Esophagus muscularis mucosa (tissue), 4 donors: ENCODE measurements around the gene SLC25A14. TPM values are rescaled to one million over a fixed set of nuclear protein-coding genes. Genes with fewer than 3 reads are reported as not detected.
"Not testable (repeated sequence)": the region's sequence is repeated elsewhere in the genome, so short reads cannot be mapped to it uniquely, and the experiment has no call there.

Experiments
- DNase-seq: peaks from one replicate; pipeline ENCODE4 v3.0.0-alpha.2; 2017; ENCODE audit errors: extremely low spot score
- H3K27ac ChIP-seq, 4 donors: fragments of 200-600 bp; sonication (generic); replicated peaks in 1 of 4; 1 replicate in 3 of 4; 2 replicates in 1 of 4; pipeline ENCODE4 v1.5.1; 2016 to 2019; ENCODE audit warnings: mild to moderate bottlenecking in 1 of 4
- H3K27me3 ChIP-seq, 4 donors: fragments of 200-600 bp; sonication (generic); one replicate each; pipeline versions ENCODE4 v1.5.1 to v1.6.0; 2016 to 2019
- H3K36me3 ChIP-seq, 4 donors: fragments of 200-600 bp; sonication (generic); one replicate each; pipeline ENCODE4 v1.5.1; 2016 to 2019
- H3K4me1 ChIP-seq, 4 donors: fragments of 200-600 bp; sonication (generic); one replicate each; pipeline ENCODE4 v1.5.1; 2016 to 2019
- H3K4me3 ChIP-seq, 4 donors: fragments of 200-600 bp; sonication (generic); 1 replicate in 2 of 4; 2 replicates in 2 of 4; pipeline ENCODE4 v1.5.1; 2016 to 2019; ENCODE audit warnings: mild to moderate bottlenecking in 4 of 4, moderate library complexity in 1 of 4
- H3K9me3 ChIP-seq, 4 donors: fragments of 200-600 bp; sonication (generic); 1 replicate in 3 of 4; 2 replicates in 1 of 4; pipeline ENCODE4 v1.5.1; 2016 to 2019
- EP300 ChIP-seq: sonication (generic); formaldehyde crosslinking; IDR thresholded peaks from one replicate; pipeline ENCODE4 v1.6.1; 2017; ENCODE audit warnings: antibody characterized with exemption
- POLR2A ChIP-seq: fragments of 450-650 bp; IDR thresholded peaks from one replicate; pipeline ENCODE4 v1.6.1; 2017; ENCODE audit warnings: antibody characterized with exemption, moderate library complexity, mild to moderate bottlenecking, low read depth
- POLR2AphosphoS5 ChIP-seq, 2 donors: sonication (generic); formaldehyde crosslinking; IDR thresholded peaks; one replicate each; pipeline ENCODE4 v1.6.1; 2017; ENCODE audit warnings: antibody characterized with exemption in 2 of 2
- WGBS: methylation state at CpG from one replicate; pipeline ENCODE4 v1.1.5; 2018; 5-methylcytosine and 5-hydroxymethylcytosine counted together
- intact Hi-C: fragments of 100-400 bp; cut with DNase I; formaldehyde crosslinking; loops from one replicate; pipeline ENCODE4 v1.15.1; 2023
- total RNA-seq, 4 donors: library from RNA; depleted of rRNA; stranded (reverse); fragments of >200 nt; gene quantifications; one replicate each; pipeline versions ENCODE4 v1.1.0 to v1.2.1, GENCODE V29; 2016
- TF ChIP-seq, protein P1 (sequence below), 3 experiments: fragments of 200-600 bp in 2 of 3; fragments of 450-650 bp in 1 of 3; sonication (generic) in 2 of 3; IDR thresholded peaks; one replicate each; pipeline ENCODE4 v1.5.1; 2017 to 2019; ENCODE audit warnings: antibody characterized with exemption in 3 of 3, mild to moderate bottlenecking in 2 of 3, moderate library complexity in 1 of 3

The SLC25A14 gene
- total RNA-seq, 4 donors from 2014 or later, result 4.0 to 9.6 (median 6.9) TPM

DNA sequence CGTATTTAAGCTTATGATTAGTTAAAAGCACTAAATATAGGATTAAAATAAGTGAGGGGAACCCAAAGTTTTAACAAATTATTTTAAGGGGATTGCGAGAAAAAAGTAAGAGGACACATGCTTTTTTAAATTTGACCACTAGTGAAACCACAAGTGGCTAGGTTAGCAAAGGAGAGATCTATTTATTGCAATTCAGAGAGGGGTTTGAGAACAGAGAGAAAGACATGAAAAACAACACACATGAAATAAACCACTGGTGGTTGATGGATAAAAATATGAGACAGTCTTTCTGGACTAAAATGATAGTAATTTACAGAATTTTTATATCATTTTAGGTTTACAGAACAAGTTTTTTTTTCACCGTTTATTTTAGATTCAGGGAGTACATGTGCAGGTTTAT is 11.8 kb downstream of the SLC25A14 start:
- intact Hi-C loops, result no loop called here
- WGBS, result 81% methylated on average over 3 of the region's 3 CpGs

DNA sequence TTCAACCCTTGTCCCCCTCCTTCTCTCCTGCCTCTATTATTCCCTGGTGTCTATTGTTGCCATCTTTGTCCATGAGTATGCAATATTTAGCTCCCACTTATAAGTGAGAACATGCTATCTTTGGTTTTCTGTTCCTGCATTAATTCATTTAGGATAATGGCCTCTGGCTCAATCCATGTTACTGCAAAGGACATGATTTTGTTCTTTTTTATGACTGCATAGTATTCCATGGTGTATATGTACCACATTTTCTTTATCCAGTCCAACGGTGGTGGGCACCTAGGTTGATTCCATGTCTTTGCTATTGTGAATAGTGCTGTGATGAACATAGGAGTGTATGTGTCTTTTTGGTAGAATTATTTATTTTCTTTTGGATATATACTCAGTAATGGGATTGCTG is 12.3 kb downstream of the SLC25A14 start:
- H3K9me3 ChIP-seq, intact Hi-C loops, H3K4me1 ChIP-seq, H3K27me3 ChIP-seq, H3K4me3 ChIP-seq, DNase-seq, H3K27ac ChIP-seq: not testable (repeated sequence)
- H3K36me3 ChIP-seq, result peaks cover 0 to 12% (median 6%) of the 10 kb centered on the region in 4 donors
- 95% methylated on average over 1 of the region's 1 CpG for WGBS

More for the DNA sequence above, 11.8 kb downstream of the SLC25A14 start:
- no peak for DNase-seq
- TF ChIP-seq POLR2A (no peak), EP300 (no peak), POLR2AphosphoS5 (IDR thresholded peaks at IDR 0.05) (no peak)
- TF ChIP-seq, protein P1, sequence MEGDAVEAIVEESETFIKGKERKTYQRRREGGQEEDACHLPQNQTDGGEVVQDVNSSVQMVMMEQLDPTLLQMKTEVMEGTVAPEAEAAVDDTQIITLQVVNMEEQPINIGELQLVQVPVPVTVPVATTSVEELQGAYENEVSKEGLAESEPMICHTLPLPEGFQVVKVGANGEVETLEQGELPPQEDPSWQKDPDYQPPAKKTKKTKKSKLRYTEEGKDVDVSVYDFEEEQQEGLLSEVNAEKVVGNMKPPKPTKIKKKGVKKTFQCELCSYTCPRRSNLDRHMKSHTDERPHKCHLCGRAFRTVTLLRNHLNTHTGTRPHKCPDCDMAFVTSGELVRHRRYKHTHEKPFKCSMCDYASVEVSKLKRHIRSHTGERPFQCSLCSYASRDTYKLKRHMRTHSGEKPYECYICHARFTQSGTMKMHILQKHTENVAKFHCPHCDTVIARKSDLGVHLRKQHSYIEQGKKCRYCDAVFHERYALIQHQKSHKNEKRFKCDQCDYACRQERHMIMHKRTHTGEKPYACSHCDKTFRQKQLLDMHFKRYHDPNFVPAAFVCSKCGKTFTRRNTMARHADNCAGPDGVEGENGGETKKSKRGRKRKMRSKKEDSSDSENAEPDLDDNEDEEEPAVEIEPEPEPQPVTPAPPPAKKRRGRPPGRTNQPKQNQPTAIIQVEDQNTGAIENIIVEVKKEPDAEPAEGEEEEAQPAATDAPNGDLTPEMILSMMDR (IDR thresholded peaks at IDR 0.05), result no peak
- H3K36me3 ChIP-seq, result peaks cover 0 to 12% (median 6%) of the 10 kb centered on the region in 4 donors
- no peak overlapping the region for H3K4me3 ChIP-seq
- H3K9me3 ChIP-seq, result no peaks in the 10 kb centered on the region
- no peak overlapping the region for H3K27ac ChIP-seq
- H3K27me3 ChIP-seq, result no peaks in the 10 kb centered on the region
- no peaks in the 10 kb centered on the region for H3K4me1 ChIP-seq

DNA sequence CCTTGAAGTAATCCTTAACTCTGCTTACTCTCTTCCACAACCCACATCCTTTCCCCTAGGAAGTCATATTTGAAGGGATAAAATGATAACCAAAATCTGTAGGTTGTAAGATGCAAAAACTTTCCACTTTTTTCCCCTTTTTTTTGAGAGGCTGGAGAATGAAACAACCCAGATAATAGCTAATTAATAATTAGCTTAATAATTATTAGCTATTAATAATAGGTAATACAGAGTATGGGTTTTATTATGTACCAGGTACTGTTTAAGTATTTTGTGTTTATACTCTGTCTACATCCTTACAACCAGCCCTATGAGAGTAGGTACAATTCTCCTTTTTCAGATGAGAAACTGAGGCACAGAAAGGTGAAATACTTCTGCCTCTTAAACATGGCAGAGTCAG is 36.4 kb downstream of the SLC25A14 start:
- H3K27ac ChIP-seq, result no peak overlapping the region
- H3K4me1 ChIP-seq, result no peaks in the 10 kb centered on the region
- intact Hi-C loops, result no loop called here
- H3K9me3 ChIP-seq, result no peaks in the 10 kb centered on the region
- TF ChIP-seq POLR2AphosphoS5 (IDR thresholded peaks at IDR 0.05) (no peak), EP300 (no peak)
- no peaks in the 10 kb centered on the region for H3K27me3 ChIP-seq
- H3K36me3 ChIP-seq, result peaks cover 0 to 7% (median 2%) of the 10 kb centered on the region in 4 donors
- no peak for DNase-seq
- H3K4me3 ChIP-seq, result no peak overlapping the region

DNA sequence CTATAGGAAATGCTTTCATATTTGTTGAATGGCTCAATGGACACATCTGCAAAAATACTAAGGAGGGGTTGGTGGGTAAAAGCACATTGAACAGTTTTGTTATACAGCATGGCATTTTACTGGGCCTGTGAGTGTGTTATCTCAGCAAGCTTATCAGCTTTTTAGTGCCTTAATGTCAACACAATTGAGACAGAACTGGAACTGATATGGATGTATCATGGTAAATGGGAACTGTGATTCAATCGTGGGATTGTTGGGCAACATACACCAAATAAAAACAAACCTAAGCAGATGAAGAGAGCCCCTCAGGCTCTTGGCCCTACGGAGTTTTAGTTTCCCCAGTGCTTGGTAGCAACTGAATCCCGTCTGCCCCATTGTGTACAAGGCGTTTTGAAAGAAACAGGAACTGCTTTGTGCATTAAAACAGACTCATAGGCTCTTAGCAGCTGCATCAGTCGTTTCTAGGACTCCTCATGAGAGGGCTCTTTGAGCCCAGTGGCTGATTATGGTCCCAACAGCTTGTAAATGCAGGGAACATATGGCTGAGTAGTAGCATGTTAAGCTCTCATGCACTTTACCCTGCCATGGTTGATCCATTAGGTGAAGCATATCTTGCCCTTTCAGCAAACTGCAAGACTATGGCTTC is 38.4 kb downstream of the SLC25A14 start:
- no peak for TF ChIP-seq POLR2A
- TF ChIP-seq, protein P1 (IDR thresholded peaks at IDR 0.05), result no peak
- no peak for TF ChIP-seq POLR2AphosphoS5 (IDR thresholded peaks at IDR 0.05)
- TF ChIP-seq EP300, result no peak
- WGBS, result 43% methylated on average over 5 of the region's 5 CpGs
- no peak overlapping the region for H3K27ac ChIP-seq
- no peak for DNase-seq
- H3K36me3 ChIP-seq, result no peaks in the 10 kb centered on the region
- H3K27me3 ChIP-seq, result no peaks in the 10 kb centered on the region
- no peaks in the 10 kb centered on the region for H3K9me3 ChIP-seq
- H3K4me3 ChIP-seq, result no peak overlapping the region
- no peaks in the 10 kb centered on the region for H3K4me1 ChIP-seq
- intact Hi-C loops, result no loop called here

DNA sequence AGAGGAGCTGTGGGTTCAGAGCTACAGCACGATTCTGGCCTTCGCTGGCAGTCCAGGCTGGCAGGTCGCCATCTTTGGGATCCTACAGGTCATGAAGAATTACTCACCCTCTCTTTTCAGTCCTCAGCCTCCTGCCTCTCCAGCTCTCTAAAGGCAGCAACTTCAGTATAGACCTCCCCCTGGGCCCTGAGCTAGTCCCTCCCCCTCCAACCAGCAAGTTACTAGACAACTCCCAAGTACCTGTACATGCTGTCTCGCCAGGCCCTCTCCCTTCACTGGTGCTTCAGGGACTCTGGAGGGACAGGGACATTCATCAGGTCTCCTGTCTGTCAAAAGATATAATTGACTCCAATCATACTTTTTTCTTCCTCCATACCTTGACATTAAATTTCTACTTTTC is 45.8 kb downstream of the SLC25A14 start, which contains the start of gene GPR119:
Gene GPR119 (minus strand): TSS at position 155 of the 400 bp plus-strand sequence. CDS start 227 bp downstream, outside the sequence.
- no peaks in the 10 kb centered on the region for H3K36me3 ChIP-seq
- DNase-seq, result no peak
- WGBS, result 90% methylated on average over 2 of the region's 4 CpGs
- no peaks in the 10 kb centered on the region for H3K9me3 ChIP-seq
- peaks cover 0 to 3% (median 0%) of the 10 kb centered on the region in 4 donors for H3K27me3 ChIP-seq
- intact Hi-C loops, result no loop called here
- H3K4me1 ChIP-seq, result no peaks in the 10 kb centered on the region
- TF ChIP-seq POLR2AphosphoS5 (IDR thresholded peaks at IDR 0.05) (no peak), EP300 (no peak), POLR2A (no peak)
- TF ChIP-seq, protein P1 (IDR thresholded peaks at IDR 0.05), result no peak
- no peak within 1 kb of the TSS for H3K27ac ChIP-seq
- no peak within 1 kb of the TSS for H3K4me3 ChIP-seq

DNA sequence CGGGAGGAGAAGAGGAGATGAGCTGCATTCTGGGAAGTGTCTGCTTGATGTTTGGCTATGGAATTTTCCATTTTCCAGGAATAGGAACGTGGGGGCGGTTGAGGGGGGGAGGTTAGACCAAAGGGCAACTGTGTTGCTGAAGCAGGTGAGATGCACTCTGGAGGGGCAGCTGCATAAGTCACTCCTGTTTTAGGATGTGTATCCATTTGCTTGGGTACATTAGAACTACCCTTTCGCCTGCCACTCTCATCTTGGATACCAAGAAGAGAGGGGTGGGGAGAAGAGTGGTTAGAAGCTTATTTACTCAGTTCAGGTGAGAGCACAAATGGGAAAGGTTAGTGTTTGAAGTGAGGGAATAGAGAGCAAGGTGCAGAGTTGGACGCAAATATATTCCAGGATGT is 46.7 kb downstream of the SLC25A14 start:
- Histone ChIP-seq H3K9me3 (no peaks in the 10 kb centered on the region), H3K36me3 (no peaks in the 10 kb centered on the region), H3K27ac (no peak overlapping the region), H3K4me3 (no peak overlapping the region), H3K27me3 (peaks cover 0 to 3% (median 0%) of the 10 kb centered on the region in 4 donors), H3K4me1 (no peaks in the 10 kb centered on the region)
- TF ChIP-seq EP300 (no peak), POLR2A (no peak), POLR2AphosphoS5 (IDR thresholded peaks at IDR 0.05) (no peak)
- TF ChIP-seq, protein P1 (IDR thresholded peaks at IDR 0.05), result no peak
- WGBS, result 48% methylated on average over 5 of the region's 5 CpGs
- intact Hi-C loops, result no loop called here
- DNase-seq, result no peak
